Left lung (tissue), 10 donors: ENCODE measurements around the gene RNF4. TPM values are rescaled to one million over a fixed set of nuclear protein-coding genes. Genes with fewer than 3 reads are reported as not detected.

Experiments
- ATAC-seq: fragments of 200-7000 bp; cut with Tn5 transposase; one replicate; pipeline ENCODE4 v1.9.1; 2020; ENCODE audit warnings: moderate library complexity
- DNase-seq, 4 donors: peaks; one replicate each; pipeline ENCODE4 v3.0.0-alpha.2; 2013 to 2020
- H3K27ac ChIP-seq, 2 donors: fragments of 200-600 bp; sonication (generic) in 1 of 2; one replicate each; pipeline versions ENCODE4 v1.5.0 to v1.8.0; 2020 to 2021
- H3K27me3 ChIP-seq, 2 donors: fragments of 200-600 bp; sonication (generic) in 1 of 2; one replicate each; pipeline versions ENCODE4 v1.5.0 to v1.8.0; 2020 to 2021
- H3K36me3 ChIP-seq, 2 donors: fragments of 200-600 bp; sonication (generic) in 1 of 2; one replicate each; pipeline versions ENCODE4 v1.5.0 to v1.8.0; 2020 to 2021
- H3K4me1 ChIP-seq, 2 donors: fragments of 200-600 bp; one replicate each; pipeline ENCODE4 v1.8.0; 2021
- H3K4me3 ChIP-seq, 2 donors: fragments of 200-600 bp; sonication (generic) in 1 of 2; one replicate each; pipeline versions ENCODE4 v1.5.0 to v1.8.0; 2020 to 2021; ENCODE audit warnings: mild to moderate bottlenecking in 1 of 2
- H3K9me3 ChIP-seq, 2 donors: fragments of 200-600 bp; sonication (generic) in 1 of 2; one replicate each; pipeline versions ENCODE4 v1.5.0 to v1.8.0; 2020 to 2021
- CTCF ChIP-seq, 2 donors: fragments of 200-600 bp; sonication (generic) in 1 of 2; IDR thresholded peaks; one replicate each; pipeline versions ENCODE4 v1.5.0 to v1.8.0; 2021; ENCODE audit warnings: antibody characterized with exemption in 2 of 2
- intact Hi-C, 2 donors: fragments of 100-400 bp; cut with DNase I; formaldehyde crosslinking; loops; one replicate each; pipeline versions ENCODE4 v1.11.2 to v1.14.2; 2022
- polyA plus RNA-seq, 6 donors: library from polyadenylated mRNA; unstranded; fragments of 120-200 nt; gene quantifications; one replicate each; pipeline ENCODE4 v1.2.1, GENCODE V29; 2013; ENCODE audit not compliant: insufficient read length in 6 of 6
- total RNA-seq, 2 donors: library from RNA; stranded (reverse); fragmentation: NEBNext Ultra II Directional; extraction: Animal tissue kit (Norgen Biotek cat#: 25700); gene quantifications; one replicate each; pipeline ENCODE4 v1.2.1, GENCODE V29; 2021
- donor health status: DM: no; HTN: yes; CAD: no.
- donor health status: DM: no; HTN: no; CAD: no.

Gene RNF4
- total and polyA plus RNA-seq, 8 donors: 42.2 to 68.4 (median 62.7) TPM

- no peaks in the 10 kb centered on the region for H3K27me3 ChIP-seq
- no peak overlapping the region for H3K4me3 ChIP-seq
- DNase-seq (peak in 1 of 4 donors; percentile 50), ATAC-seq (no peak)
- H3K9me3 ChIP-seq: no peaks in the 10 kb centered on the region
- H3K4me1 ChIP-seq: no peaks in the 10 kb centered on the region
- intact Hi-C loops: no loop called here
- H3K27ac ChIP-seq: no peak overlapping the region
- no peaks in the 10 kb centered on the region for H3K36me3 ChIP-seq
- no peak for TF ChIP-seq CTCF (IDR thresholded peaks at IDR 0.05)
Measured at GRCh38 chr4:2443956-2444740, 24.8 kb upstream of the RNF4 start.

- Histone ChIP-seq H3K27ac (no peak overlapping the region), H3K4me1 (no peaks in the 10 kb centered on the region), H3K36me3 (no peaks in the 10 kb centered on the region), H3K27me3 (no peaks in the 10 kb centered on the region), H3K4me3 (no peak overlapping the region), H3K9me3 (no peaks in the 10 kb centered on the region)
- intact Hi-C loops: no loop called here
- TF ChIP-seq CTCF (IDR thresholded peaks at IDR 0.05): no peak
- DNase-seq (peak in 1 of 4 donors; percentile 58), ATAC-seq (no peak)
Measured at GRCh38 chr4:2445130-2445529, 23.8 kb upstream of the RNF4 start.

GRCh38 chr4:2445571-2445970, 23.3 kb upstream of the RNF4 start:
- ATAC-seq (no peak), DNase-seq (no peak)
- Histone ChIP-seq H3K36me3 (no peaks in the 10 kb centered on the region), H3K27ac (no peak overlapping the region), H3K4me1 (no peaks in the 10 kb centered on the region), H3K9me3 (no peaks in the 10 kb centered on the region), H3K27me3 (no peaks in the 10 kb centered on the region), H3K4me3 (no peak overlapping the region)
- TF ChIP-seq CTCF (IDR thresholded peaks at IDR 0.05): no peak
- intact Hi-C loops: no loop called here

- Histone ChIP-seq H3K27ac (no peak overlapping the region), H3K9me3 (no peaks in the 10 kb centered on the region), H3K4me3 (no peak overlapping the region), H3K4me1 (no peaks in the 10 kb centered on the region), H3K36me3 (no peaks in the 10 kb centered on the region), H3K27me3 (no peaks in the 10 kb centered on the region)
- DNase-seq (no peak), ATAC-seq (no peak)
- intact Hi-C loops: no loop called here
- no peak for TF ChIP-seq CTCF (IDR thresholded peaks at IDR 0.05)
Measured at GRCh38 chr4:2446656-2447564, 22.0 kb upstream of the RNF4 start.

GRCh38 chr4:2448589-2448988, 20.3 kb upstream of the RNF4 start:
- H3K27ac ChIP-seq: no peak overlapping the region
- DNase-seq: peak in 1 of 4 donors; percentile 60

More at GRCh38 chr4:2448589-2448988, 20.3 kb upstream of the RNF4 start:
- Histone ChIP-seq H3K4me3 (no peak overlapping the region), H3K36me3 (no peaks in the 10 kb centered on the region), H3K9me3 (no peaks in the 10 kb centered on the region), H3K4me1 (no peaks in the 10 kb centered on the region), H3K27me3 (no peaks in the 10 kb centered on the region)
- intact Hi-C loops: no loop called here
- no peak for TF ChIP-seq CTCF (IDR thresholded peaks at IDR 0.05)
- ATAC-seq: no peak
